DOHH2 (cell line): Measurements from ENCODE around the gene VWDE.

ENCODE experiments used
- EZH2phosphoT487 ChIP-seq: fragments of 200-600 bp; sonication (generic); IDR thresholded peaks from 2 replicates; pipeline ENCODE4 v1.6.1; 2017; ENCODE audit warnings: borderline replicate concordance, mild to moderate bottlenecking, antibody characterized with exemption, low read length, moderate library complexity, mixed read lengths
- TF ChIP-seq, protein P1 (sequence below): fragments of 200-600 bp; sonication (generic); IDR thresholded peaks from one replicate; pipeline ENCODE4 v1.5.1; 2014; ENCODE audit warnings: antibody characterized with exemption, mild to moderate bottlenecking, low read depth, low read length; ENCODE audit not compliant: poor library complexity, severe bottlenecking

DNA sequence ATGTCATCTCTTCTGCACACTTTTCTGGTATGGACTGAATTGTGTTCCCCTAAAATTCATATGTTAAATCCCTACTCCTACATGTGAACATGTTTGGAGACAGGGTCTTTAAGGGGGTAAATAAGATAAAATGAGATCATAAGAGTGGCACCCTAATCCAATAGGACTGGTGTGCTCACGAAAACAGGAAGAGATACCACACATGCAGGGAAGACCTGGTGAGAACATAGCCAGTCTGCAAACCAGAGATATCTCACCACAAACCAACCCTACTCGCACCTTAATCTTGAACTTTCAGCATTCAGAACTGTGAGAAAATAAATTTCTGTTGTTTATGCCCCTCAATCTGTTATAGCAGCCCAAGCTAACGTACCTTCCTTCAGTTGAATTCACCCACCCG lies 51.8 kb downstream of the VWDE start:
- TF ChIP-seq, protein P1, sequence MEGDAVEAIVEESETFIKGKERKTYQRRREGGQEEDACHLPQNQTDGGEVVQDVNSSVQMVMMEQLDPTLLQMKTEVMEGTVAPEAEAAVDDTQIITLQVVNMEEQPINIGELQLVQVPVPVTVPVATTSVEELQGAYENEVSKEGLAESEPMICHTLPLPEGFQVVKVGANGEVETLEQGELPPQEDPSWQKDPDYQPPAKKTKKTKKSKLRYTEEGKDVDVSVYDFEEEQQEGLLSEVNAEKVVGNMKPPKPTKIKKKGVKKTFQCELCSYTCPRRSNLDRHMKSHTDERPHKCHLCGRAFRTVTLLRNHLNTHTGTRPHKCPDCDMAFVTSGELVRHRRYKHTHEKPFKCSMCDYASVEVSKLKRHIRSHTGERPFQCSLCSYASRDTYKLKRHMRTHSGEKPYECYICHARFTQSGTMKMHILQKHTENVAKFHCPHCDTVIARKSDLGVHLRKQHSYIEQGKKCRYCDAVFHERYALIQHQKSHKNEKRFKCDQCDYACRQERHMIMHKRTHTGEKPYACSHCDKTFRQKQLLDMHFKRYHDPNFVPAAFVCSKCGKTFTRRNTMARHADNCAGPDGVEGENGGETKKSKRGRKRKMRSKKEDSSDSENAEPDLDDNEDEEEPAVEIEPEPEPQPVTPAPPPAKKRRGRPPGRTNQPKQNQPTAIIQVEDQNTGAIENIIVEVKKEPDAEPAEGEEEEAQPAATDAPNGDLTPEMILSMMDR, result no peak
- no peak for TF ChIP-seq EZH2phosphoT487
